ENCODE data around the gene PAK2.

DNA sequence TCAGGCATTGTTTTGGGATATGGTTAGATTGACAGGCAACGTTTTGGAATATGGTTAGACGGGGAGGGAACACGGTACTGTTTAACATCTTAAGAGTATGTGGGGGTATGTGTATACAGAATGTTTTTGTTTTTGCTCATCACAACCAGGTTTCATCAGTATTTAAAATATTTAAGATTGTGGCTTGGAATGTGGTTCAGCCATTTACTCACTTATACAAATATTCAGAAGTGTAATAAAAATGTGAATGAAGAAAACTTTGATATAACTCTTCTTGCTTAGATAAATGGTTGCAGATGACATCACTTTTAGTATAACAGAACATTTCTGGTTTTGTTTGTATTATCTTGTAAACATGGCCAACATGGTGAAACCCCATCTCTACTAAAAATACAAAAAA lies 3.9 kb upstream of the PAK2 start:
- TF ChIP-seq, protein P1, sequence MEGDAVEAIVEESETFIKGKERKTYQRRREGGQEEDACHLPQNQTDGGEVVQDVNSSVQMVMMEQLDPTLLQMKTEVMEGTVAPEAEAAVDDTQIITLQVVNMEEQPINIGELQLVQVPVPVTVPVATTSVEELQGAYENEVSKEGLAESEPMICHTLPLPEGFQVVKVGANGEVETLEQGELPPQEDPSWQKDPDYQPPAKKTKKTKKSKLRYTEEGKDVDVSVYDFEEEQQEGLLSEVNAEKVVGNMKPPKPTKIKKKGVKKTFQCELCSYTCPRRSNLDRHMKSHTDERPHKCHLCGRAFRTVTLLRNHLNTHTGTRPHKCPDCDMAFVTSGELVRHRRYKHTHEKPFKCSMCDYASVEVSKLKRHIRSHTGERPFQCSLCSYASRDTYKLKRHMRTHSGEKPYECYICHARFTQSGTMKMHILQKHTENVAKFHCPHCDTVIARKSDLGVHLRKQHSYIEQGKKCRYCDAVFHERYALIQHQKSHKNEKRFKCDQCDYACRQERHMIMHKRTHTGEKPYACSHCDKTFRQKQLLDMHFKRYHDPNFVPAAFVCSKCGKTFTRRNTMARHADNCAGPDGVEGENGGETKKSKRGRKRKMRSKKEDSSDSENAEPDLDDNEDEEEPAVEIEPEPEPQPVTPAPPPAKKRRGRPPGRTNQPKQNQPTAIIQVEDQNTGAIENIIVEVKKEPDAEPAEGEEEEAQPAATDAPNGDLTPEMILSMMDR (IDR thresholded peaks at IDR 0.05), result no peak
- TF ChIP-seq TAF1 (IDR thresholded peaks at IDR 0.05; ENCODE audit: borderline replicate concordance, low read depth, low read length), result no peak
- TF ChIP-seq EP300 (IDR thresholded peaks at IDR 0.05; ENCODE audit: borderline replicate concordance in 1 of 2, low read depth in 1 of 2, low read length in 1 of 2), result no peak
- no peak for TF ChIP-seq SIN3A (IDR thresholded peaks at IDR 0.05; ENCODE audit: borderline replicate concordance, low read depth, low read length)
- no peak for TF ChIP-seq EZH2phosphoT487 (IDR thresholded peaks at IDR 0.05; ENCODE audit: borderline replicate concordance, low read depth)
- TF ChIP-seq POLR2AphosphoS5 (IDR thresholded peaks at IDR 0.05; ENCODE audit: low read depth, low read length), result no peak
